Endometrium (tissue), 2 donors: ENCODE results near the gene DOK3.
A peak's percentile ranks its signal among the peaks of the same experiment; 100 is the strongest.

ENCODE experiments used
- FAIRE-seq: peaks from 2 replicates; lab custom pipeline; 2012; peaks lifted over from hg19 to GRCh38; lab: Jason Lieb, UNC
- donor health status: control.
- donor health status: control.

The DOK3 gene

DNA sequence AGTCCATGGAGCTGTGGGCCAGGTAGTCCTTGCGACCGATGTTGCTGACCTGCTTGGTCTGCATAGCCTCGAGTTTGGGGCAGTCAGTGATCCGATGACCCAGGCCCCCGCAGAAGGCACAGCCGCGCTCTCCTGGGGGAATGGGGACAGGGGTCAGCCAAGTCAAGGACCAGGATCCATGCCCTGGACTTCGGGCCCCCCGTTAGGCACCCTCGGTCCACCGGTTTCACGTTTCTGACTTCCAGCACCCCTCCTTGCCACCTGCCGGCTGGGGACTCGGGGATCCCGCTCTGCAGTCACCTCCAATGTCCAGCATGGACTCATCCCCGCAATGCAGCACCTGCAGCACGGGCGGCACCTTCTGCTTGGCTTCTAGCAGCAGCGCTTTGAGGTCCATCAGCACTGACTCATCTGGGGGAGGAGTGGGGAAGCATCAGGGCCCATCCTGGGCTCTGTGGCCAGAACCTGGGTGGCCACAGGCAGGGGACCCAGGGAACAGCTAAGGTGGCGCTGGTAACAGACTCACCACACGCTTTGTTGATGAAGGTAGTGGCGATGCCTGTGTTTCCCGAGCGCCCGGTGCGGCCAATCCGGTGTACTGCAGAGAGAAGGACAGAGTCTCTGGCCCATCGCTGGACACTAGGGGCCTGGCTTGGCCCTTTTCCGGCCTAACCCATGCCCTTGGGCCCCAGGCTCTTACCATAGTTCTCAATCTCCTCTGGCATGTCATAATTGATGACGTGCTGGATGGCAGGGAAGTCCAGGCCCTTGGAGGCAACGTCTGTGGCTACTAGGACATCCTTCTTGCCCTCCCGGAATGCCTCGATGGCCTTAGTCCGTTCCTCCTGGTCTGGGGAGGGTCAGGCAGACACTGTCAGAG lies 2.4 kb upstream of the DOK3 start:
- FAIRE-seq, result no peak

- FAIRE-seq, result no peak
Observed at GRCh38 chr5:177511181-177511580, 1.6 kb upstream of the DOK3 start.

DNA sequence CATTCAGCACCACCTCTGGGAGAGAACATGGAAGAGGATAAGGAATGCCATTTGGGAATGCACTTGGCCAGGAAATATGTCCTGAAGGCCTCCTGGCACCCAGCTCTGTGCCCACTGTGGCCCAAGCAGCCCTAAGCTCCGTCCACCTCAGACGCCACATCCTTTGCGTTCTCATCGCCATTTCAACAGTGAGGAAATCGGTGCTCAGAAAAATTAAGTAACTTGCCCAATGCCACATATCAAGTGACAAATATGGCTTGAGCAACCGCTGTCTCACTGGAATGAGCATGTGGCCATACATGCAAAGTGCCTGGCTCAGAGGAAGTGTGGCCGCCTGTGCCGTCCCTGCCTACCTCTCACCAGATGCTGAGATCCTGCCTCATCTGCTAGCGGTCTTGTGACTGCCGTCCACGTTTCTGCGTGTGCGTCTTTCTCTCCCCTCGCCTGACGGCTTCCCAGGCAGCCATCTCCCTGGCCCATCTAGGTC lies 984 bp upstream of the DOK3 start:
- no peak for FAIRE-seq

DNA sequence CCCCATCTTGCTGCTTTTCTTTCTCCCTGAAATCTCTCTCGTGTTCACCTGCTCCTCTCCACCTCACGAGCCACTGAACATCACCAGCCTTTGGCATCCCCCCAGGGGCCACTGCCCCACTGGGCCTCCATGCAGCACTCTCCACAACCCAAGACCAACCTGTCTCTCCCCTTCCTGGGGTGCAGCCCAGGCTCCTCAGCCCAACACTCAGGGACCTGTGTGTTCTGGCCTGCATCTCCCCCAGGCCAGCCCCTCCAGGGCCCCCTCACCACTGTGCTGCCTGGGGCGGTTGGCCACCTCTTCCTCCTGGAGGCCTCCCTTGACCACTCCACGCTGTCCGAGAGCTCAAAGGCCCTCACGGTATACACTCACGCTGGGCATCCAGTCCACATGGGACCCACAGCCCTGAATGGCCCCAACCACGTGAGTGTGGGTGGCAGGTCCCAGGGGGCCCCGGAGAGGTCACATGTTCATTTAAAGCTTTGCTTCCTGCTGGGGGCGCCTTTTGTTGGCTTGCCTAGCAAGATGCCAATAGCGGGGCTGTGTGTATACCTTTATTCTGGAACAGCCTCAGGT lies 453 bp upstream of the DOK3 start:
- no peak for FAIRE-seq

DNA sequence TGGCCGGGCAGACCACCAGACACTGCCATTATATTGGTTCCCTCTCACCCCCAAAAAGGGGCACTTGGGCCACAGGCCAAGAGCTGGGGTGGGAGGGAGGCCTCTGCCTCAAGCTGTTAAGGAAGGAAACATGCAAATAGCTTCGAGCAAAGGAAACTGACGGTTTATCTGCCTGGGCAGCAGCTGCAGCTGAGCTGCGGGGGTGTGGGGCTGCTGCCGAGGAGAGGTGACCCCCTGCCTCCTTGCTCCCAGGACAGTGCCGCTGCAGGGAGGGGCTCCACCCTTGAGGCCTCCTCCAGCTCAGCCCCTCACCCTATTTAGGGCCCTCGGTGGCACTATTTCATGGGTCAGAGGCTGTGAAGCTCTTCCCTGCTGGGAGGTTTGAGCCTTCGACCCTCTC lies 789 bp downstream of the DOK3 start:
- FAIRE-seq, result no peak

DNA sequence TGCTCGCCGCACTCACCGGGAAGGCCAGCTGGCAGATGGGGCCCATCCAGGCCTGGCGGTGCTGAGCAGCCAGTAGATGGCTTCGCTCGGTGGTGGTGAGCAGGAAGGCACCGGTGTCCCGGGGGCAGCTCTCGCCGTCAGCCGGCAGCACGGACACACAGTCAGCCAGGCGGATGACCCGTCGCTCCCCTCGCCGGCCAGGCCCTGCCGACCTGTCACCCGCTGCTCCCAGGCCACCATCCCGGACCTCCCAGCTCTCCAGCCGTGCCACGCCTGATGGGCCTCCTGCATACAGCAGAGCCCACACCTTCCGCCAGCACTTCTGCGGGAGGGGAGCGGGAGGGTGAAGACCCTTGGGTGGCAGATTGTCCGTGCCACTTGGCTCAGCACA lies 1.4 kb downstream of the DOK3 start:
- no peak for FAIRE-seq

- FAIRE-seq, result no peak
Observed at GRCh38 chr5:177507596-177508220, 1.9 kb downstream of the DOK3 start.

DNA sequence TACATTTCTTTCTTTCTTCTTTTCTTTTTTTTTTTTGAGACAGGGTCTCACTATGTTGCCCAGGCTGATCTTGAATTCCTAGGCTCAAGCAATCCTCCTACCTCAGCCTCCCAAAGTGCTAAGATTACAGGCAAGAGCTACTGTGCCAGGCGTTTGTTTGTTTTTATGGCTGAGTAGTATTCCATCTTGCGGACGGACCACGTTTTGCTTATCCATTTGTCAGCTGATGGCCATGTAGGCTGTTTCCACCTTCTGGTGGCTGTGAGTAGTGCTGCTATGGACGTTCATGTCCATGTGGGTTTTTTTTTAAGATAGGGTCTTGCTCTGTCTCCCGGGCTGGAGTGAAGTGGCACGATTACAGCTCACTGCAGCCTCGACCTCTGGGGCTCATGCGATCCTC lies 2.5 kb downstream of the DOK3 start:
- no peak for FAIRE-seq

GRCh38 chr5:177505075-177505474 lies 4.6 kb downstream of the DOK3 start:
- no peak for FAIRE-seq

DNA sequence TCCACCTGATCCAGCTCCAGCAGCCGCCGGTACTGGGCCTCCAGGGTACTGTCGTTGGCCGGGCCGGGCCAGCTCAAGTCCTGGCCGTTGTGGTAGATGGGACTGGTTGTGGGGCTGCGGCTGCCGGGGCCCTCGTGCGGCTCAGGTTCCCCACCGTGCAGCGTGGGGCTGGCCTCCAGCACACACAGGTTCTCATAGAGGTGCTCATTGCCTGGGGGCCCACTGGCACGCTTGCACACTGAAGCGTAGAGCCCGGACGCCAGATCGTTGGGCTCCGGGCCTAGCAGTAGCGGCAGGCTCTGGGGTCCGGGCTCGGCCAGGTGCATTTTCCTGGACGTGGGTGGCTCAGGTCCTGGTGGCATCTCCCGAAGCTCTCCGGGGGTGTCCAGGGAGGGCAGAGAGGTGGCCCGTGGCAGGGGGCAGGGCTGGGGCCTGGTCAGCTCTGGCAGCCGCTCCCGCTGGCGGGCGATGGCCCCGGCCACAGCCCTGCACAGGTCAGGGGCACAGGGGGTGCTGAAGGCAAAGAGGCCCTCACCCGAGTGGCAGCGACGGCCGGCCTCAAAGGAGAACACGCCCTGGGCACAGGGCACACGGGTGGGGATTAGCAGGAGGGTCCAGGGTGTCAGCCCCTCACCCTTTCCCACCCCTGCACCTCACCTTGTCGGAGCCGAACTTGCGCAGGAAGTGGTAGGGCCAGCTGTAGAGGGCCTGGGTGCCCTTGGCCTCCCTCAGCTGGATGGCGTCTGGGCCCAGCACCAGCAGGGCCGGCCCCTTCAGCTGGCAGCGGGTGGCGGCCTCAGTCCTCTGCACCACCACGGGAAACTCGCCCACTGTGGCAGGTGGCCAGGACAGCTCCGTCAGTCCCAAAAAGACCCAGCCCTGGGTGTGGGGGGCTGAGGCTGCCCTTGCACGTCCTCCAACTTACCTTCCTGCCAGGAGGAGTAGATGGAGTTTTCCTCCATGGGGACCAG lies 5.3 kb downstream of the DOK3 start:
- no peak for FAIRE-seq

- no peak for FAIRE-seq
Observed at GRCh38 chr5:177503351-177504085, 6.1 kb downstream of the DOK3 start.

DNA sequence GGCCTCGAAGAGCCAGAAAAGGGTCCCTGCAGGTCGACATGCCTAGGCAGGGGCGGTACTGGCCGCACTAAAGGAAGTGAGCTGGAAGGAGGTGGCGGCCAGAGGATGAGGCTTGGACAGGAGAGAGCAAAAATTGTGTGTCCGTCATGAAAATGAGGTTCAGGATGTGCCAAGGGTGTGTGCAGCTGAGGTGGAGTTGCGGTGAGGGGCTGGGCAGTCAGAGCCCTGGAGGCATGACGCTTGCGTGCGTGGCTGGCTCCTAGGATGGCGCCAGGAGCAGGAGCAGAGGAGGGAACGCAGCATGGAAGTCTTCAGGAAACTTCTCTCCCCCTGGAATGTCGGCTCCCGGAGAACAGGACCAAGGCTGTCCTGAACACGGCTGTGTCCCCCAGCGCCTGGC lies 6.7 kb downstream of the DOK3 start:
- no peak for FAIRE-seq

DNA sequence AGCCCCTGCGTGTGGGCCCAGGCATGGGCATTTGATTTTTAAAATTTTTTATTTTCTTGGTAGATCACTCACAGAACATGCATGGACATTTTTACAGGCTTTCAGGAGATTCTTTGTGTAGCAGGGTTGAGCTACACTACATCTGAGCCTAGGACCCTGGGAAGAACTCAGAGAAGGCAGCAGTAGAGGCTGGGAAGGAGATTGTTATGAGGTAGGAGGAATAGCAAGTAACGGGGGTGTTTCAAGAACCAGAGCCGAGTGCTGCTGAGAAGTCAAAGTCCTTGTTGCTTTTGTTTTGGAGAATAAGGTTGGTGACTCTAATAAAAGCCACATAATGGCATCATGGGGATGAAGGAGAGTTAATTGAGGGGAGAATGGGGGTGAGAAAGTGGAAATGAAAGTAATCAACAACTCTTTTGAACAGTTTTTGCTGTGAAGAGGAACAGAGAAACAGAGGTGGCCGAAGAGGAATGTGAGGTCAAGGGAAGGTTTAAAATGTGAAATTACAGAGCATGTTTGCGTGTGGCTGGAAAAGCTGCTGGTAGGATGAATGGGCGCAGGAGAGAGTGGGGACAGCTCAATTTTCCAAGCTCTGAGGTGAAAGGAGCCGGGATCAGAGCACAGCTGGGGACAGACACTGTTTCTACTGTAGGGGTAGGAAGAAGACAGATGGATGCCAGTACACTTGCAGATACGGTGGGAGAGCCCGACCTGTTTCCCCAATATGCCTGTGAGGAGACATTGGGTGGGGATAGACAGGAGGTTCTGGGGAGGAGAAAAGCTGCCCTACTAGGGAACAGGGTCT lies 7.5 kb downstream of the DOK3 start:
- FAIRE-seq, result no peak

- no peak for FAIRE-seq
Observed at GRCh38 chr5:177500685-177501522, 8.7 kb downstream of the DOK3 start.

GRCh38 chr5:177499842-177500241 lies 9.8 kb downstream of the DOK3 start:
- no peak for FAIRE-seq

DNA sequence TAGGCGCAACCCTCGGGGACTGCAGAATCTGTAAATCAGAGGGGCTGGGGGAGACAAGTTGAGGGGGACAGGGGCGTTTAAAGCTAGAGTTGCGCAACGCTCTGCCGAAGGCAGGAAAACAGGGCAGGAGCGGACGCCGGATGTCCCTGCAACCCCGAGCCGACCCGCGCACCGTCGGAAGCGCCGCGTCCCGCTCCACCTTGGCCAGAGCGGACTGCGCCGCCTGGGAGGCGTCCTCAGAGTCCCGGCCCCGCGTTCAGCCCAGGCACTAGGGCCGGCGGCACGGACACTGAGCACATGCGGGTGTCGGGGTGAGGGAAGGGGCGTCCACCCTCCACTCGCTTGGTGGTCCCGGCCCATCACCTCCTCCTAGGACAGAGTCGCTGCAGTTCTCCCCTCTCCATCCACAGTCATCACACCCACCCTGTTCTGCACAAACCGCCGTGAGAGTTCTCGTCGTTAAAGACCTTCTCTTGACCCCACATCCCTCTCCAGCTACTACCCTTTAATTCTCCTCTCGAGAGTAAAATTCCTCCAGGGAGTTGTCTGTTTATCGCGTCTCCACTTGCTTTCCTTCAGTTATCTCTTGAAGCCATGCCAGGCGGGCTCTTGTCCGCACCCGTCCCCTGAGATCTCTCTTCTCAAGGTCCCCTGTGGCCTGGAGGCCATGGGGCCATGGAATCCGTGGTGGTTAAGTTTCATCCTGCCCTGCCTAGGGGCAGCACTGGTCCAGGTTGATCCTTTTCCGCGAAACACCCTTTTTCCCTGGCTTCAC lies 11.4 kb downstream of the DOK3 start:
- no peak for FAIRE-seq

- FAIRE-seq, result peak; percentile 86
Observed at GRCh38 chr5:177497292-177498012, 12.2 kb downstream of the DOK3 start, which contains the start of gene PDLIM7. PDLIM7 (minus strand) TSS chr5:177497604; CDS start chr5:177496512, 1,092 bp downstream.

GRCh38 chr5:177496727-177497291 lies 12.8 kb downstream of the DOK3 start:
- FAIRE-seq, result no peak
